Measurements from ENCODE around the gene PRR33.
"Not testable (repeated sequence)": the region's sequence is repeated elsewhere in the genome, so short reads cannot be mapped to it uniquely, and the experiment has no call there.

The PRR33 gene

GRCh38 chr11:1891831-1892115 lies at the start of gene PRR33:
Gene PRR33, minus strand, starts transcription at chr11:1891895. Its CDS starts 1,311 bp downstream, at chr11:1890584.
- DNase-seq (ENCODE audit: low read depth): no peak

GRCh38 chr11:1939788-1940187 lies 48.1 kb upstream of the PRR33 start:
- not testable (repeated sequence) for DNase-seq (ENCODE audit: low read depth)

- no peak for DNase-seq (ENCODE audit: low read depth)
Observed at GRCh38 chr11:1939006-1939625, 47.4 kb upstream of the PRR33 start.

GRCh38 chr11:1938343-1939005 lies 46.8 kb upstream of the PRR33 start:
- DNase-seq (ENCODE audit: low read depth): no peak

DNA sequence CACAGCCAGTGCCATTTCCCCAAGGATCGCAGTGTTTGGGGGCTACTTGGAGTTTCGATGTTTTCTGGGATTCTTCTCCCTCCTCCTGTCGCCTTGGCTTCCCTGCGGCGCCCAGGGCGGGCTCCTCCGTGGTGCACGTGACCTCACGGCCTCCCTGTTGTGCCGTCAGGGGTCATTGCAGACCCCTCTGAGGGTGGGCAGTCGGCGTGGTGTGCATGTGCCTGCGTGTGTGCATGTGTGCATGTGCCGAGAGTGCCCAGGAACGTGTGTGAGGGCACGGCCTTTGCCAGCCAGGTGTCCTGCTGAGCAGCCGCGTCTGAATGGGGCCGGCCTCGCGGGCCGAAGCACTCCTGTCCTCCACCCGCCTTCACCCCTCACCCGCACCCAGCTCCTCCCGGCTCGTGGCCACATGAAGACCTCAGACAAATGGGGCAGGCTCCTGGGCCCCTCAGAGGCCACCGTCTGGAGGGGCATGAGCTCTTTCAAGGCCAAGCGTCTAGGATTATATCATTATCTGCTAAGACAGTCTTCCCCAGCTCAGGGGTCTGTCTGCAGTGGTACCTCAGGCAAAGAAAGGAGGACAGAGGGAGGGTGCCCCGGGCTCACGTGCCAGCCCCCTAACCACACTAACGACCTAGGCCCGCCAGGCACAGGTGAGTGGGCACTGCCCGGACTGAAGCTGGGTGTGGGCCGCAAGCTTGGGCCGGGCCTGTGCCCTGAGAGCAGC lies 46.1 kb upstream of the PRR33 start:
- no peak for DNase-seq (ENCODE audit: low read depth)

GRCh38 chr11:1936781-1937615 lies 45.3 kb upstream of the PRR33 start:
- no peak for DNase-seq (ENCODE audit: low read depth)

- DNase-seq (ENCODE audit: low read depth): no peak
Observed at GRCh38 chr11:1936072-1936780, 44.5 kb upstream of the PRR33 start.

DNA sequence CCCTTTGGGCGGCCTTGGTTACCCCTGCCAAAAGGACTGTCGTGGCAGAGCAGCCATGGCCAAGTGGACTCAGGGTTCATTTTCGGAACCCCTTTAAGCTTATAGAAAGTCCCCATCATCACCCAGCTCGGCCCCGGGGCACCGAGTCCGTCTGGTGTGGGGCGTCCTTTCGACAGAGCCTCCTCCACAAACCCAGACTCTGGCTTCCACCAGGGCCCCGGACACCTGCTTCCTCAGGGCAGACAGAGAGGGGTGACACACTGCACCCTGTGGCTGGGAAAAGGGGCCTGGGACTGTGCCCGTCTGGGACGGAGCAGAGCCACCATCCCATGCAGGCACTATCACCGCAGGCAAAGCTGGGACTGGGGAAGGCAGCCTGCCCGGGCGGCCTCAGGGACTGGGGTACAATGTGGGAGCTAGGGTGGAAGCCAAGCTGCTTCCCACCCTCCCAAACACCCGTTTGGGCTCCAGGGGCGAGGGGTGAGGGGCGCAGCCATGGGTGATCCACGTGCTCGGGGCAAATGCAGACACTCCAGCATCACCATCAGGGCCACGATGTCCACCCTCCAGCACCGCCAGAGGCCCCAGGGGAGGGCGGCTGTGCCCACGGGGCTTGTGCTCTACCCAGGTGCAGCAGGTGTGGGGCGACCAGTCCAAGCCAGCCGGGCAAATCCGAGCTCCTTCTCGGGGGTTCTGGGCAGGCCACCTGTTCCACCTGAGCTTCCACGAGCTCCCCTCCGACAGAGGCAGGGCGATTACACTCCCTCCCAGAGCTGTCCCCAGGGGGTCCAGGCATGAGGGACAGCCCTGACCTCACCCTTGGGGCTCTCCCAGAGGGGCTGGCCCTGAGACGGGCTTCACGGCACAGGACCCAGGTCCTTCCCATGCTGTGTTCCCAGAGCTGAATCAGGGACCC lies 43.7 kb upstream of the PRR33 start:
- DNase-seq (ENCODE audit: low read depth): no peak

DNA sequence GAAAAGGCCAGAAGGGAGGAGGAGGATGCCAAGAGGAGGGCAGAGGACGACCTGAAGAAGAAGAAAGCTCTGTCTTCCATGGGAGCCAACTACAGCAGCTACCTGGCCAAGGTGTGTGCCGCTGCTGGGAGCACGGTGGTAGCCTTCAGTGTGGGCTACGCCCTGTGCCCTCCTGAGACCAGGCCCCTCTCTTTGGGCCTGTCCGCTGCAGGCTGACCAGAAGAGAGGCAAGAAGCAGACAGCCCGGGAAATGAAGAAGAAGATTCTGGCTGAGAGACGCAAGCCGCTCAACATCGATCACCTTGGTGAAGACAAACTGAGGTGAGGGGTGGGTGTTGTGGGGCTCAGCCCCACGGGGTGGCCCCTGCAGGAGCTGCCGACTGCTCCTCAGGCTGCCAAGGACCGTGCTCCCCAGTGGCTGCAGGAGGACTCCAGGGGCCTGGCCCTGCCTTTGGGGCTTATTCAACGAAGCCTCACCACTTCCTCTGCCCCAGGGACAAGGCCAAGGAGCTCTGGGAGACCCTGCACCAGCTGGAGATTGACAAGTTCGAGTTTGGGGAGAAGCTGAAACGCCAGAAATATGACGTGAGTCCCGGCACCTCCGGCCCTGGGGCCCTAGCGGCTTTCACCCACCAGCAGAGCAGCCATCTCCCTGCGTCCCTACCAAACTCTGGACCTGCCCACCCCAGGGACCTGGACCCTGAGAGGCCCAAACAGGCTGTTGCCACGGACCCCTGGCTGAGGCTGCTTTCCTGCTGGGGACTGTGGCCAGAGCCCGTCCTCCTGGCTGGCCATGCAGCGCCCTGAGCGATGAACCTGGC lies 42.9 kb upstream of the PRR33 start:
- no peak for DNase-seq (ENCODE audit: low read depth)

- no peak for DNase-seq (ENCODE audit: low read depth)
Observed at GRCh38 chr11:1933416-1934334, 42.0 kb upstream of the PRR33 start.

GRCh38 chr11:1932681-1933080 lies 41.0 kb upstream of the PRR33 start:
- DNase-seq (ENCODE audit: low read depth): no peak

GRCh38 chr11:1932105-1932480 lies 40.4 kb upstream of the PRR33 start:
- no peak for DNase-seq (ENCODE audit: low read depth)

DNA sequence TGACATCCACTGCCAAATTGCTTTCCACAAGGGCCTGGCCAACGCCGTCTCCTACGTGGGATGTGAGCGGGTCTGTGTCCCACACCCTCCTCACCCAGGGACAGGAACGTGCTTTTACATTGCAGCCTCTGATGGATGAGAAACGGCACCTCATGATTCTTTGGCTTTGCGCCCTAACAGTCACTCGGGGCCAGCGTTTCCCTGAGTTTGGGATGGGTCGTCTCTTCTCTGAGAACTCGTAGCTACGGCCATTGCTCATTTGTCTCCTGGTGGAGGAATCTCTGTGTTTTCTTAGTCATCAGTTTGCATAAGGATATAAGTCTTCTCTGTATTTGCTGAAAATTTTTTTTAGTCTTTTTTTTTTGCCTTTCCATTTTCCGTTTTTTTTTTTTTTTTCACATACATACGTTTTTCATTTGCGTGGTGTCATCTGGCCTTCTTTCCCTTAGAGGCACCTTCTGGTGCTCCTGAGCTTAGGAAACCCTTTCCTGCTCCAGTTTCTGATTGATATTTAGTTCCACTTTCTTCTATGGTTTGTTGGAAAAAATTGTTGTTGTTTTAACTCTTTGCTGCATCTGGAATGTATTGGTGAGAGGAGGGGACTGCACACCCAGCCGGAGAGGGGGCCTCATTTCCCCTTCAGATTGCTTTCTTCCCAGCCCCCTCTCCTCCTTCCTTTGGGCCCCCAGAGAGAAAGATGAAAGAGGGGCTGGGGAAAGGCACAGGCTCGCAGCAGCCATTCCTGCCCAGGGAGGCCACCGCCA lies 39.8 kb upstream of the PRR33 start:
- peak; percentile 49 for DNase-seq (ENCODE audit: low read depth)

DNA sequence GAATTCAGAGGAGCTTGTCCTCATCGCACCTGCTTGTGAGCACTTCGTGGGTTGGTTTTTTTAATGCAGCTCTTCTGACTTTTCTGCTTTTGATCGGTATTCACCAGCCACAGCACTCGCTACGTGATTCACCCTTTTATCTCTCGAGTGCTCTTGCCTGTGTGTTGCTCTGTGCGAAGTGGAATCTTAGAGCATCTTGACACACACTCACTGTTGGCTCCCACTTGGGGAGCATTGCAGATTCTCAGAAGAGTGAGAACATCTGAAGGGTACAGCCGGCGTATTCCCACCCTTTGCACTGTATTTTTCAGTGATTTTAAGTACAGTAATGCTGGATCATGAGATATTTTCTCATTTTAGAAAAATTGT lies 38.8 kb upstream of the PRR33 start:
- DNase-seq (ENCODE audit: low read depth): no peak

DNA sequence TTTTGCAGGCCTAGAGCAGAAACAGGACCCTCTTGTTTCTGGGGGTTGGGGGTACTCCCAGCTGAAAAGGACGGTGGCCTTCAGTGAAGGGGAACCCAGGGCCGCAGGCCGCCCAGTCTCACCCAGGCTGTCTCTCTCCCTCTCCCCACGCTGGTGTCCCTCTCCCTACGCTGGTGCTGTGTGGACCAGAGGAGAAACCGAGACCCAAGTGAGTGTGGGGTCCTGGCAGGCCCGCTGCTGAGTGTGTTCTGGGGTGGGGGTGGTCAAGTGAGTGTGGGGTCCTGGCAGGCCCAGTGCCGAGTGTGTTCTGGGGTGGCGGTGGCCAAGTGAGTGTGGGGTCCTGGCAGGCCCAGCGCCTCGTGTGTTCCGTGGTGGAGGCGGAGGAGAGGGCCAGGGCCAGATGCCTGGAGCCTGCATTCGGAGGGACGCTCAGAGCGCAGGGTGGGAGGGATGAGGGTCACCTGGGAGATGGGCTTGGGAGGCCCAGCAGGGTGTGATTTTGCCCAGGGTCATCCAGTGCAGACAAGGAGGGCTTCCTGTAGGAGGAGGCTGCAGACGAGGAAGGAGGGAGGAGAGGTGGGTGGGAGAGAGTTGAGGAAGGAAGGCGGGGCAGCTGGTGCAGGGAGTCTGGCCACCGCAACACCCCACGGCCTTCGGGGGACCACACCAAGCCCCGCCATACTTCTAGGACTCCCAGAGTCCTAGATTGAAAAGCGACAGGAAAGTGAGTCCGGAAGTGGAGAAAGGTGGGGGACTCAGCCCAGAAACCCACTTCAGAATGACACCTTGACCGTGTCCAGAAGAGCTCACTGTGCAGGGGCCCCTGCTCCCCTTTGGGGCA lies 38.1 kb upstream of the PRR33 start:
- no peak for DNase-seq (ENCODE audit: low read depth)

DNA sequence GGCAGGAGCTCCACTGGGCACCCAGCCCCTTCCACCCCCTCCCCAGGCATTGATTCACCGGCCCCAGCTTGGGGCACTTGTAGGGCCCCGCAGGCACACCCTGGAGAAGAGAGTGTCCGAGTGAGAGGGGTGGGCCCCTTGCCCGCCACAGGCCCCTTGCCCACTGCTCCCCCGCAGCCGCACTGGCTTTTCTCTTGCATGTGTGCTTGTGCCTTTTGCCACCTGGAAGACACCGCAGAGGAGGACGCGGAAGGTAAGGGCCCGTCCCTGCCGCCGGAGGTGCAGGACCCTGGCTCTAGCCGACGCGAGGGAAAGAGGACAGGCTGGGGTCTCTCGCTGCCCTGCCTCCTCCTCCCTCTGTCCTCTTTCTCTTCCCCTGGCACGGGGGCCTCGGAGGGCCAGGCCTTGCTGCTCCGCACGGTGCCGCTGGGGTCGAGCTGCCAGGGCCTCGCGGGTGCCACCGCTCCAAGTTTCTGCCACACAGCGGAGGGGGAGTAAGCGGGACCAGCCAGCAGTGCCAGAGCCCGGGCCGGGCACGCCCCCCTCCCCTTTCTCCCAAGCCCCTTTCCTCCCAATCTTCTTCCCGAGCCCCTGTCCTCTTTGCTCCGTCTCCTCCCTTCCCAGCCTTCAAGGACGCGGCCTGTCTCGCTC lies 37.3 kb upstream of the PRR33 start:
- no peak for DNase-seq (ENCODE audit: low read depth)

DNA sequence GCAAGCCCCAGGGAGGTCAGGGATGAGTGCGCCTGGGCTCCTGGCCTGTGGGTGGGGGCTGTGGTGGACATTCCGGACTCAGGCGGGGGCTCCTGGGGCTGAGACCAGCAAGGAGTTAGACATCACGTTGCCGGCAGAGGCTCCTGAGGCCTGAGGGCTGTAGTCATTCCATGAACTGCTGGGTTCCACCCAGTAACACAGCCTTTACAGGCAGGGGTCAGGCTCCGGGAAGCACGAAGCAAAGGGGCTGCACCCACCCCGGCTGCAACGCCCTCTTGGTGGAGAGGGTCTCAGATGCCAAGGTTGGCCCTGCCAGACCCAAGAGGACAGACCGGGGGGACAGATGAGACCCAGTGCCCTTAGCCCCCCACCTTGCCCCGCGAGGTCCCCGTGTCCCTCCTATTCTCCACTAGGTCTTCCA lies 36.8 kb upstream of the PRR33 start:
- DNase-seq (ENCODE audit: low read depth): no peak
